Activated CD4-positive, alpha-beta memory T cell treated with anti-CD3 and anti-CD28 coated beads, Interleukin-2, amount 10 ng/mL, durations not matched to agents 7 days and 5 days (primary cell): ENCODE data around the gene RGR. TPM values are rescaled to one million over a fixed set of nuclear protein-coding genes. Genes with fewer than 3 reads are reported as not detected.

Source experiments
- CTCF ChIA-PET: fragments of 350-600 bp; sonication (Branson Sonifier 250); formaldehyde crosslinking; loops from one replicate; lab custom pipeline; 2021; ENCODE audit warnings: antibody characterized with exemption, inconsistent platforms; lab: Charles Lee
- POLR2A ChIA-PET: fragments of 350-600 bp; sonication (Branson Sonifier 250); formaldehyde crosslinking; loops from one replicate; lab custom pipeline; 2021; ENCODE audit warnings: antibody characterized with exemption; lab: Charles Lee
- DNase-seq: peaks from one replicate; pipeline ENCODE4 v3.0.0-alpha.2; 2020
- H3K27ac Mint-ChIP-seq: one replicate; pipeline ENCODE4 v1.8.0; 2021; ENCODE audit warnings: mild to moderate bottlenecking, mixed read lengths
- H3K27me3 Mint-ChIP-seq: one replicate; pipeline ENCODE4 v1.8.0; 2021; ENCODE audit warnings: mixed read lengths
- H3K36me3 Mint-ChIP-seq: one replicate; pipeline ENCODE4 v1.8.0; 2021; ENCODE audit warnings: low read depth, mixed read lengths
- H3K4me1 Mint-ChIP-seq: one replicate; pipeline ENCODE4 v1.8.0; 2021; ENCODE audit warnings: mixed read lengths
- H3K4me3 Mint-ChIP-seq: one replicate; pipeline ENCODE4 v1.8.0; 2021; ENCODE audit warnings: mild to moderate bottlenecking, mixed read lengths
- H3K9me3 Mint-ChIP-seq: one replicate; pipeline ENCODE4 v1.8.0; 2021; ENCODE audit warnings: mixed read lengths
- total RNA-seq, 2 experiments: library from RNA; stranded (reverse); gene quantifications; one replicate each; pipeline ENCODE4 v1.2.3, GENCODE V29; 2021

The RGR gene
- total RNA-seq, 2 experiments from 2014 or later, result not detected

GRCh38 chr10:84226616-84227015 is 18.2 kb upstream of the RGR start:
- ChIA-PET POLR2A (no interaction called here), CTCF (no interaction called here)
- Mint-ChIP-seq H3K4me3 (no peak overlapping the region), H3K27me3 (peaks cover 15% of the 10 kb centered on the region), H3K4me1 (no peaks in the 10 kb centered on the region), H3K9me3 (no peaks in the 10 kb centered on the region), H3K36me3 (no peaks in the 10 kb centered on the region), H3K27ac (no peak overlapping the region)
- DNase-seq, result no peak

GRCh38 chr10:84227810-84228209 is 17.0 kb upstream of the RGR start:
- Mint-ChIP-seq H3K9me3 (no peaks in the 10 kb centered on the region), H3K4me3 (no peak overlapping the region), H3K27ac (no peak overlapping the region), H3K27me3 (peaks cover 15% of the 10 kb centered on the region), H3K4me1 (no peaks in the 10 kb centered on the region), H3K36me3 (no peaks in the 10 kb centered on the region)
- POLR2A ChIA-PET, result no interaction called here
- DNase-seq, result no peak
- CTCF ChIA-PET, result no interaction called here

DNA sequence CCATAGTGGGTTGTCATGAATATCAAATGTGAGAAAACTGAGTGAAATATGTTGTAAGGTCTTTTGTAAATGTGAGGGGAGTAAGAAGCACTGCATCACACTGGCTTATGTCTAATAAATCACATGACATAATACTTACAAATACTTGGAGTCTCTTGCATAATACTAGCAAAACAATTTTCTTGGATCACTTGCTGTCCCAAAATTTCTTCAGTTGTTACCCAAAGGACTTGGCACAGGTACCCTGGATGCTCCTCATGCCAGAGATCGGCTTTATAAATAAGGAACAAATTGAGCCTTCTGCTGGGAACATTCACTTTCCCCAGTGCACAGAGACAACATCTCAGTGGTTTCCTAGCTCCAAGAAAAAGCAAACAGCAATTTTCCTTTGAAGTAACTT is 14.5 kb upstream of the RGR start:
- CTCF ChIA-PET, result no interaction called here
- Mint-ChIP-seq H3K27ac (no peak overlapping the region), H3K4me1 (no peaks in the 10 kb centered on the region), H3K27me3 (peaks cover 15% of the 10 kb centered on the region), H3K9me3 (no peaks in the 10 kb centered on the region), H3K36me3 (no peaks in the 10 kb centered on the region), H3K4me3 (no peak overlapping the region)
- no peak for DNase-seq
- POLR2A ChIA-PET, result no interaction called here

- H3K9me3 Mint-ChIP-seq, result no peaks in the 10 kb centered on the region
- H3K4me1 Mint-ChIP-seq, result no peaks in the 10 kb centered on the region
- ChIA-PET POLR2A (no interaction called here), CTCF (no interaction called here)
- DNase-seq, result no peak
- H3K4me3 Mint-ChIP-seq, result no peak overlapping the region
- no peak overlapping the region for H3K27ac Mint-ChIP-seq
- H3K27me3 Mint-ChIP-seq, result peaks cover 13% of the 10 kb centered on the region
- no peaks in the 10 kb centered on the region for H3K36me3 Mint-ChIP-seq
Measured at GRCh38 chr10:84232376-84232775, 12.5 kb upstream of the RGR start.

- no peaks in the 10 kb centered on the region for H3K9me3 Mint-ChIP-seq
- ChIA-PET CTCF (interaction anchor here (1.0 kb wide), 2 partner anchors 23 to 86 kb away, joined by 3 to 4 read pairs; no protein-coding TSS in a partner anchor), POLR2A (no interaction called here)
- no peak overlapping the region for H3K4me3 Mint-ChIP-seq
- H3K36me3 Mint-ChIP-seq, result no peaks in the 10 kb centered on the region
- no peaks in the 10 kb centered on the region for H3K4me1 Mint-ChIP-seq
- H3K27ac Mint-ChIP-seq, result no peak overlapping the region
- H3K27me3 Mint-ChIP-seq, result peaks cover 9% of the 10 kb centered on the region
- no peak for DNase-seq
Measured at GRCh38 chr10:84233940-84234339, 10.9 kb upstream of the RGR start.

DNA sequence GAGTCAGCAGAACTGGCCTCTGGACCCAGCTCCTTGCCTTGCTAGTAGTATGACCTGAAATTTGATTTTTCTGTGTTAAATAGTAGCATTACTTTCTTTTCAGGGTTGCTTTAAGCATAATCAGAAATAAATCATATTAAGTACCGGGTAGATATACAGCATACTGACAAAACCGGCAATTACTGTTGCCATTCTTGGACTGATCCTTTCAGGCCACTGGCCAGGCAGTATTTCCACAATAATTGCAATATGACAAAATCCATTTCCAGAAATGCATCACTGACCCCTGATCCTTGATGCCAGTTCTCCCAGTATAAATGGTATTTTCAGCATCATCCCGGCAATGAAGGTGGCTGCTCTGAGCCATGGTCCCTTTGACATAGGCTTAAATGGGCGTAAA is 10.4 kb upstream of the RGR start:
- Mint-ChIP-seq H3K27ac (no peak overlapping the region), H3K4me3 (no peak overlapping the region), H3K9me3 (no peaks in the 10 kb centered on the region), H3K36me3 (no peaks in the 10 kb centered on the region), H3K27me3 (peaks cover 6% of the 10 kb centered on the region), H3K4me1 (no peaks in the 10 kb centered on the region)
- CTCF ChIA-PET, result no interaction called here
- no peak for DNase-seq
- POLR2A ChIA-PET, result no interaction called here

- ChIA-PET POLR2A (no interaction called here), CTCF (no interaction called here)
- Mint-ChIP-seq H3K27me3 (peaks cover 6% of the 10 kb centered on the region), H3K27ac (no peak overlapping the region), H3K36me3 (no peaks in the 10 kb centered on the region), H3K4me1 (no peaks in the 10 kb centered on the region), H3K4me3 (no peak overlapping the region), H3K9me3 (no peaks in the 10 kb centered on the region)
- DNase-seq, result no peak
Measured at GRCh38 chr10:84235096-84235495, 9.8 kb upstream of the RGR start.

- ChIA-PET CTCF (interaction anchor here (1.1 to 1.6 kb wide), 2 partner anchors 28 to 301 kb away, joined by 3 to 4 read pairs; no protein-coding TSS in a partner anchor), POLR2A (no interaction called here)
Measured at GRCh38 chr10:84236807-84237198, 8.1 kb upstream of the RGR start.

DNA sequence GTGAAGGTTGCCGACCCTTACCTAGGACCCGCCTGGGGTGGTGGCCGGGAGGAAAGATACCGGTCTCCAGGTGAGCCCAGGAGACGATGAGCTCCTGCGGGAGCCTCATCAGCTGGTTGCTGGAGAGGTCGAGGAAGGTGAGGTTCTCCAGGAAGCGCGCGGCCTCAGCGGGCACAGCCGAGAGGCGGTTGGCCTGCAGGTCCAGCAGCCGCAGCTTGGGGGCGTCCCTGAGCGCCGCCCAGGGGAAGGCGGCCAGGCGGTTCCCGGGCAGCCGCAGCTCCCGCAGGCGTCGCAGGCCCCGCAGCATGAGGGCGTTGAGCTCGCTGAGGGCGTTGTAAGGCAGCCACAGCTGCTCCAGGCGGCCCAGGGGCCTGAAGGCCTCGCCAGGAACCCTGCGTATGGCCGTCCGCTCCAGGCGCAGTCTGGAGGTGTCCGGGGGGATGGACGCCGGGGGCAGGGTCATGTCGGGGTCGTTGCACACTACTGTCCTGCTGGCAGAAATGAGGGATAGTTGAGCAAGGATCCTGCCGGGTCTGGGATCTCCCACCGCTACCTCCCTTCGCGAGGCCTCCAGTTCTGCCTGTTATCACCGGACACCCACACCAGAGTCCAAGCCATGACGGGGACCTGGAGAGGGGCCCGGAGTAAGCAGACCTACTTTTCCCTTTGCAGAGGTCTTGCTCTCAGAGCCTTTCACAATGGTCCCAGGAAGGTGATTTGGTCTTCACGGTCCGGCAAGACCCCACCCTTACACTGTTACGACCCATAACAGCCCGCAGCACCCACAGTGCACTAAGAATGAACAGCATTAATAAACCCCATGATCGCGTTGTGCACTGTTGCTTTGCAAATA is 7.4 kb upstream of the RGR start:
- H3K36me3 Mint-ChIP-seq, result no peaks in the 10 kb centered on the region
- no peak for DNase-seq
- no peak overlapping the region for H3K4me3 Mint-ChIP-seq
- peaks cover 6% of the 10 kb centered on the region for H3K27me3 Mint-ChIP-seq
- no peaks in the 10 kb centered on the region for H3K9me3 Mint-ChIP-seq
- no peaks in the 10 kb centered on the region for H3K4me1 Mint-ChIP-seq
- CTCF ChIA-PET, result interaction anchor here (1.1 to 1.6 kb wide), 2 partner anchors 27 to 300 kb away, joined by 3 to 4 read pairs; no protein-coding TSS in a partner anchor
- POLR2A ChIA-PET, result no interaction called here
- H3K27ac Mint-ChIP-seq, result no peak overlapping the region

More at GRCh38 chr10:84236807-84237198, 8.1 kb upstream of the RGR start:
- DNase-seq, result no peak
- Mint-ChIP-seq H3K9me3 (no peaks in the 10 kb centered on the region), H3K4me3 (no peak overlapping the region), H3K27ac (no peak overlapping the region), H3K36me3 (no peaks in the 10 kb centered on the region), H3K4me1 (no peaks in the 10 kb centered on the region), H3K27me3 (peaks cover 6% of the 10 kb centered on the region)

DNA sequence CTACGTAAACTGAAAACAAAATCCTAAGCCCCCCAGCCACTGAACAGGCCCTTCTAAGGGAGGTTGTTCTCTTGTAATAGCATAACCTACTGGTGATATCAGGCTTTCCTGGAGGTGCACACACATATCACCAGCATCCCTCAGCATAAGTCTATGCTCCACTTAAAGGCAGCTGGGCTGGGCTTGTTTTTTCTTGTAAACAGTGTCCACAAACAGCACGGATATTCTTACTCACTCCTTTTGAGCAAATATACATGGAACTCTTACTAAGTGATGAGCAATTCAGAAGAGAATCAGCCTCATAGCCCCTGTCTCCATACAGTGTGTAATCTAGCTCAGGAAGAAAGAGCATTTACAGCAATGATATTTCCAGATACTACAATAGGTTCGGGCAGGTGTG is 5.9 kb upstream of the RGR start:
- Mint-ChIP-seq H3K36me3 (no peaks in the 10 kb centered on the region), H3K4me3 (no peak overlapping the region), H3K27me3 (peaks cover 6% of the 10 kb centered on the region), H3K4me1 (no peaks in the 10 kb centered on the region), H3K27ac (no peak overlapping the region), H3K9me3 (no peaks in the 10 kb centered on the region)
- POLR2A ChIA-PET, result no interaction called here
- CTCF ChIA-PET, result no interaction called here
- DNase-seq, result no peak

GRCh38 chr10:84241185-84241790 is 3.6 kb upstream of the RGR start, which contains the start of gene LRIT1:
Gene LRIT1 (minus strand): TSS chr10:84241546. CDS start chr10:84241439, 107 bp downstream.
- no peak within 1 kb of the TSS for H3K4me3 Mint-ChIP-seq
- H3K9me3 Mint-ChIP-seq, result no peaks in the 10 kb centered on the region
- no peaks in the 10 kb centered on the region for H3K4me1 Mint-ChIP-seq
- H3K27ac Mint-ChIP-seq, result no peak within 1 kb of the TSS
- ChIA-PET CTCF (no interaction called here), POLR2A (no interaction called here)
- no peaks in the 10 kb centered on the region for H3K36me3 Mint-ChIP-seq
- no peak for DNase-seq
- peaks cover 9% of the 10 kb centered on the region for H3K27me3 Mint-ChIP-seq

DNA sequence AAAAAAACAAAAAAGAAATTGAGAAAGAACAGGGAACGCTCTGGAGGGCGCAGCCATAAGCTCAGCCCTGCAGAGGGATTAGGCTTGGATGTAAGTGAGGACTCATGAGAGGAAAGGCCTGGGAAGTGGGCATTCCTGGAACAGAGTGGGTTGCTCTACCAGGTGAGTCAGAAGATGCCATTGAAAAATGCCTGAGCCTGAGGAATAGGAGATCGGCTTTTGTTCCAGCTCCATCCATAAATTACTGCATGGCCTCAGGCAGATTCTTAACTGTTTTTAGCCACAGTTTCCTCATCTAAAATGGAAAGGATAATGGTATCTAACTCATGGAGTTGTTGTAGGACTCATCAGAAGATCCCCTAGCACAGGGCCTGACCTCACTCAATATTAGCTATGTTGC is 1.1 kb upstream of the RGR start:
- no peaks in the 10 kb centered on the region for H3K9me3 Mint-ChIP-seq
- no peak for DNase-seq
- POLR2A ChIA-PET, result no interaction called here
- H3K36me3 Mint-ChIP-seq, result no peaks in the 10 kb centered on the region
- H3K27ac Mint-ChIP-seq, result no peak overlapping the region
- CTCF ChIA-PET, result no interaction called here
- no peaks in the 10 kb centered on the region for H3K4me1 Mint-ChIP-seq
- H3K27me3 Mint-ChIP-seq, result peaks cover 7% of the 10 kb centered on the region
- no peak overlapping the region for H3K4me3 Mint-ChIP-seq

GRCh38 chr10:84247496-84247895 is 2.6 kb downstream of the RGR start:
- ChIA-PET CTCF (no interaction called here), POLR2A (no interaction called here)
- Mint-ChIP-seq H3K27ac (no peak overlapping the region), H3K27me3 (peaks cover 8% of the 10 kb centered on the region), H3K9me3 (no peaks in the 10 kb centered on the region), H3K4me3 (no peak overlapping the region), H3K4me1 (no peaks in the 10 kb centered on the region), H3K36me3 (no peaks in the 10 kb centered on the region)
- no peak for DNase-seq
